ENCODE results near the gene DLL3. TPM values are rescaled to one million over a fixed set of nuclear protein-coding genes. Genes with fewer than 3 reads are reported as not detected.

DLL3 gene
- total and polyA plus RNA-seq, 2 experiments from 2014 or later = 9.8 to 15.6 TPM

- Mint-ChIP-seq H3K4me3 (no peak overlapping the region), H3K9me3 (no peaks in the 10 kb centered on the region; the same call in 2 of the 3 replicates), H3K27me3 (ENCODE audit: insufficient read depth, low read depth, poor library complexity) (peaks cover 7% of the 10 kb centered on the region), H3K4me1 (no peaks in the 10 kb centered on the region; the same call in 2 of the 3 replicates), H3K27ac (no peak overlapping the region), H3K36me3 (ENCODE audit: low read depth) (peaks cover 75% of the 10 kb centered on the region)
- H3F3A ChIP-seq (replicated peaks; ENCODE audit: low read depth) = 0 out of 2 replicates have a peak, but pooled peaks cover 10% of the 10 kb centered on the region
- H3K79me2 ChIP-seq (replicated peaks; ENCODE audit: insufficient read depth) = no peaks in the 10 kb centered on the region
- no peak overlapping the region for H3K27ac ChIP-seq (ENCODE audit: low read depth)
- no peaks in the 10 kb centered on the region for H3K4me1 ChIP-seq (ENCODE audit: insufficient read depth)
- H2AFZ ChIP-seq = no peak overlapping the region
- peak; percentile 55 for ATAC-seq
- peak; percentile 29 for DNase-seq (ENCODE audit: low spot score)
- peaks cover 18% of the 10 kb centered on the region; the same call in 1 of the 2 replicates for H4K20me1 ChIP-seq (replicated peaks; ENCODE audit: insufficient read depth)
- TF ChIP-seq JUNB (IDR thresholded peaks at IDR 0.05; ENCODE audit: unreplicated experiment) (no peak), ZNF331 (CRISPR knock-in tag; IDR thresholded peaks at IDR 0.05; ENCODE audit: low read depth) (no peak), ETS1 (IDR thresholded peaks at IDR 0.05) (no peak)
- TF ChIP-seq, protein P1, sequence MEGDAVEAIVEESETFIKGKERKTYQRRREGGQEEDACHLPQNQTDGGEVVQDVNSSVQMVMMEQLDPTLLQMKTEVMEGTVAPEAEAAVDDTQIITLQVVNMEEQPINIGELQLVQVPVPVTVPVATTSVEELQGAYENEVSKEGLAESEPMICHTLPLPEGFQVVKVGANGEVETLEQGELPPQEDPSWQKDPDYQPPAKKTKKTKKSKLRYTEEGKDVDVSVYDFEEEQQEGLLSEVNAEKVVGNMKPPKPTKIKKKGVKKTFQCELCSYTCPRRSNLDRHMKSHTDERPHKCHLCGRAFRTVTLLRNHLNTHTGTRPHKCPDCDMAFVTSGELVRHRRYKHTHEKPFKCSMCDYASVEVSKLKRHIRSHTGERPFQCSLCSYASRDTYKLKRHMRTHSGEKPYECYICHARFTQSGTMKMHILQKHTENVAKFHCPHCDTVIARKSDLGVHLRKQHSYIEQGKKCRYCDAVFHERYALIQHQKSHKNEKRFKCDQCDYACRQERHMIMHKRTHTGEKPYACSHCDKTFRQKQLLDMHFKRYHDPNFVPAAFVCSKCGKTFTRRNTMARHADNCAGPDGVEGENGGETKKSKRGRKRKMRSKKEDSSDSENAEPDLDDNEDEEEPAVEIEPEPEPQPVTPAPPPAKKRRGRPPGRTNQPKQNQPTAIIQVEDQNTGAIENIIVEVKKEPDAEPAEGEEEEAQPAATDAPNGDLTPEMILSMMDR (conservative IDR thresholded peaks at IDR 0.05; ENCODE audit: low read depth in 2 of 2) = 0 out of 4 replicates have a peak, but pooled peaks of 1 of the 2 experiments have one; percentile 9
- H3K36me3 ChIP-seq (ENCODE audit: insufficient read depth) = peaks cover 38% of the 10 kb centered on the region
- H3K4me2 ChIP-seq = no peak overlapping the region
- no peaks in the 10 kb centered on the region for H3K9me2 ChIP-seq (ENCODE audit: insufficient read depth)
- no peak overlapping the region for H3K4me3 ChIP-seq
- H3K27me3 ChIP-seq (ENCODE audit: insufficient read depth) = no peaks in the 10 kb centered on the region
Measured at GRCh38 chr19:39469036-39469435, 29.7 kb upstream of the DLL3 start.

DNA sequence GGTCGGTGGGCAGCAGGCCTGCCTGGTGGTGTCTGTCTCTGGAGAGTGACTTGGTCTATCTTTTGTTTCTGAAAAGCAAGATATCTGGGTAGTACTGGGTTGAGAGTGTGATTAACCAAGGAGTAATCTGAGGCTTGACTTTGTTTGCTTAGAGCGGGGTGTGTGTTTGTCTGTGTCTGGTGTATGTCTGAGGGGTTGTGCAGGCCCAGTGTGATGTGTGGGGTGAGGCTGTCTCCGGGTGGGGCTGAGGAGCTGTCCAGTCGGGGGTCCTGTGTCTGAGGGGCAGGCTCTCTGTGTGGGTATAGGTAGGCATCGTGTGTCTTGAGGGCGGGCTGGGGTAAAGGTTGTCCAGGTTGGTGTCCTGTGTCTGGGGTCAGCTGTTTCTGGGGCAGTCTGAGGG lies 29.2 kb upstream of the DLL3 start:
- Mint-ChIP-seq H3K4me1 (peaks cover 2% of the 10 kb centered on the region), H3K9me3 (no peaks in the 10 kb centered on the region; the same call in 2 of the 3 replicates), H3K36me3 (ENCODE audit: low read depth) (peaks cover 79% of the 10 kb centered on the region), H3K27ac (no peak overlapping the region), H3K4me3 (no peak overlapping the region; the same call in 2 of the 3 replicates), H3K27me3 (ENCODE audit: insufficient read depth, low read depth, poor library complexity) (peaks cover 9% of the 10 kb centered on the region)
- no peak overlapping the region for H2AFZ ChIP-seq
- H4K20me1 ChIP-seq (replicated peaks; ENCODE audit: insufficient read depth) = peaks cover 18% of the 10 kb centered on the region; the same call in 1 of the 2 replicates
- H3K36me3 ChIP-seq (ENCODE audit: insufficient read depth) = peaks cover 38% of the 10 kb centered on the region
- H3K27ac ChIP-seq (ENCODE audit: low read depth) = no peak overlapping the region
- peaks cover 13% of the 10 kb centered on the region; the same call in 1 of the 2 replicates for H3F3A ChIP-seq (replicated peaks; ENCODE audit: low read depth)
- ATAC-seq (no peak), DNase-seq (ENCODE audit: low spot score) (no peak)
- H3K4me3 ChIP-seq = no peak overlapping the region
- H3K27me3 ChIP-seq (ENCODE audit: insufficient read depth) = no peaks in the 10 kb centered on the region
- no peaks in the 10 kb centered on the region for H3K4me1 ChIP-seq (ENCODE audit: insufficient read depth)
- H3K4me2 ChIP-seq = no peak overlapping the region
- H3K79me2 ChIP-seq (replicated peaks; ENCODE audit: insufficient read depth) = no peaks in the 10 kb centered on the region; the same call in 1 of the 2 replicates
- H3K9me2 ChIP-seq (ENCODE audit: insufficient read depth) = no peaks in the 10 kb centered on the region
- TF ChIP-seq EZH2phosphoT487 (IDR thresholded peaks at IDR 0.05; ENCODE audit: unreplicated experiment) = no peak
- TF ChIP-seq ZNF114 (CRISPR knock-in tag; IDR thresholded peaks at IDR 0.05) = no peak
- TF ChIP-seq POLR2AphosphoS5 (IDR thresholded peaks at IDR 0.05; ENCODE audit: low read depth) = no peak
- no peak for TF ChIP-seq ZNF331 (CRISPR knock-in tag; IDR thresholded peaks at IDR 0.05; ENCODE audit: low read depth)
- no peak for TF ChIP-seq CREB1 (CRISPR knock-in tag; IDR thresholded peaks at IDR 0.05; ENCODE audit: low read depth)
- TF ChIP-seq ETS1 (IDR thresholded peaks at IDR 0.05) = no peak
- TF ChIP-seq NANOG (IDR thresholded peaks at IDR 0.05; ENCODE audit: borderline replicate concordance) = no peak
- no peak for TF ChIP-seq JUNB (IDR thresholded peaks at IDR 0.05; ENCODE audit: unreplicated experiment)
- TF ChIP-seq STAT1 (IDR thresholded peaks at IDR 0.05; ENCODE audit: unreplicated experiment) = no peak
- TF ChIP-seq, protein P1 (conservative IDR thresholded peaks at IDR 0.05; ENCODE audit: low read depth in 2 of 2) = no peak
- TF ChIP-seq REST (IDR thresholded peaks at IDR 0.05; ENCODE audit: unreplicated experiment) = no peak
- no peak for TF ChIP-seq EZH2 (IDR thresholded peaks at IDR 0.05; ENCODE audit: low read depth, unreplicated experiment)
